AG20443 (cell line): ENCODE results near the gene DMD.
A peak's percentile ranks its signal among the peaks of the same experiment; 100 is the strongest.

Source experiments
- DNase-seq: peaks from one replicate; pipeline ENCODE4 v3.0.0; 2012; ENCODE audit warnings: low spot score, mixed read lengths

The DMD gene

DNA sequence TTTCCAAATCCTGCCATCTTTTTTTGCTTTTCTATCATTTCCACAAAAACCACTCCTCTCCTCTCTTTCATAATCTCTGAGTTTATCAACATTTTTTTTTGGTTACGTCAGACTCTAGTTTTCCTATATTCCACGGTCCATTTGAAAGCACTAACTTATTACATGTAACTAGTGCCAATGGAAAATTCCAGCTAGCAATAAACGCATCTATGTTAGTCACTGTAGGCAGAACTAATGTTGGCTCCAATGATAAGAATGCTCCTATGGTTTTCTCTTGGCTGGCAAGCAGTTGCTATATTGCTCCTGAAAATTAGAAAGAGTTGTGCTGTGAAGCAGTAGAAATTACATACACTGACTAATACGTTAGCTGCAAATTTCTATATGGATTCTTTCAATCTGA is 1504.9 kb downstream of the DMD start:
- DNase-seq = no peak

GRCh38 chrX:31705816-31706215 is 1505.5 kb downstream of the DMD start:
- no peak for DNase-seq

DNA sequence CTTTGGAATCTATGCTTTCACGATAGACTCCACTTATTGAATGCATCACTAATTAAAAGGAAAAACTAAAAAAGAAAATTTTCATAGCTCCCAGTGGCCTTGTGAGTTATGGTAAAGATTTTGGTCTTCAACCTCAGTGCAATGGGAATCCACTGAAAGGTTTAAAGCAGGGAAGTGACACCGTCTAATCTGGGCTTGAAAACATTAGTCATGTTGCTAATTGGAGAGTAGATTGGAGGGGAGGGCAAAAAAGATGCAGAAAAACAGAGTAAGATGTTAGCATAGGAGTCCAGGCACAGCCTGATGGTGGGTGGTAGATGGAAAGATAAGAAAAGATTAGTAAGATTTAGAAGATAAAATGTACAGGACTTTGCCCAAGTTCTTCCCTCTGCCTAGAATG is 1506.4 kb downstream of the DMD start:
- no peak for DNase-seq

DNA sequence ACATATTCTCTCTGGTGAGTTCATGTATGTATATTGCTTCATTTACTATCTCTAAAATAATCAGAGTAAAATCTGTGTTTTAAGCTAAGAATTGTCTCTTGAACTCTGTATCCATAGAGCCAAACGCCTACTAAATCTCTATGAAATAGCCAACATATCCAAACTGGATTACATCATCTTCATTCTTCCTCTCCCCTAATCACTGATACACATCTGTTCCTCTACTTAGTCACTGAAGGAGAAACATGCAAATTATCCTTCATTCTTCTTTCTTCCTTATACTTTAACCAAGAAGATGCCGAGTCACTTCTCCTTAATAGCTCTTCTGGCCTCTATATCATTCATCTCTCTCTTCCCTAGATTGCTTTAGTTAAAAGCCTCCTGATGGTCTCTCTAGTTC is 1509.1 kb downstream of the DMD start:
- DNase-seq = no peak

DNA sequence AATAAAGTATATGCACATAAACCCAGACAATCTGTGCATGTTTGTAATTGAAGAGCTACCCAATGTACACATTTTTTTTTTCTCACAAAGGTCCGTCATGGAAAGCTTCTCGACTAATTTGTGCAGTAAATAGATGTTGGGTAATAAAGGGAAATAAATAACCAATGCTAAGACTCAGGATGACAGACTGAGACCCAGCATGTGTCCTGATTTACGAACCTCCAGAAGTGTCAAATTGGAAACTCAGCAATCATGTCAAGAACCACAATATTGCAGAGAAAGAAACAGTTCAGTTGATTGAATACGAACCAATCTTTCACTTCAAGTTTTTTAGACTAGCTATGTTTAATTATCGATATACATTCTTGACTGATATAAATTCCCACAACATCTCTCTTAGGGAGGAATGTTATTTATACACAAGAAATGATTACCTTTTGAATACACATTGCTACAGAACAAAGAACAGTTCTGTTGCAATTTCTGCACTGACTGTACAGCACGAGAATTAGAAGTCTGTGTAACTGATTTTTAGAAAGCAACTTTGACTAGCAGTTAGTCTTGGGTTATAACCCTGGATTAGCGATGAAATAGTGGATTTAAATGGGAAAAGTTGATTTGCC is 1513.9 kb downstream of the DMD start:
- no peak for DNase-seq

- DNase-seq = no peak
Measured at GRCh38 chrX:31679861-31680260, 1531.5 kb downstream of the DMD start.

GRCh38 chrX:31670245-31670644 is 1541.1 kb downstream of the DMD start:
- no peak for DNase-seq

- DNase-seq = no peak
Measured at GRCh38 chrX:31665454-31665853, 1545.9 kb downstream of the DMD start.

DNA sequence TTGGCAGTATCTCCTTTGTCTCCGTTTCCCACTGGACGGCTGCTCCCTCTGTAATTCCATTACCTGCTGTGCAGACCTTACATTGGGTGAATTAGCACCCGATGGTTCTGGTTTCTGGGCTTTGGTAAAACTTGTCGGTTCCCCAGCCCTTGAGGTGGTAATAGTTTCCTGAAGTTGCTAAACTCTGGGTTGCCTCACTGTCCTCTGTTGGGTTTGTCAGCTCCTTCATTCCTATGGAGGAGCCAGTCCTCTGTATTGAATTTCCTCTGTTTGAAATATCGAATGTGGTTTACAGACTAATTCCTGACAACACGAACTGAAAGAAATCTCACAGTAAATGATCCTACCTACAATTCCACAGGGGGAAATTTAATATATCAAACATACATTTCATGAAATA is 1548.2 kb downstream of the DMD start:
- DNase-seq = no peak

DNA sequence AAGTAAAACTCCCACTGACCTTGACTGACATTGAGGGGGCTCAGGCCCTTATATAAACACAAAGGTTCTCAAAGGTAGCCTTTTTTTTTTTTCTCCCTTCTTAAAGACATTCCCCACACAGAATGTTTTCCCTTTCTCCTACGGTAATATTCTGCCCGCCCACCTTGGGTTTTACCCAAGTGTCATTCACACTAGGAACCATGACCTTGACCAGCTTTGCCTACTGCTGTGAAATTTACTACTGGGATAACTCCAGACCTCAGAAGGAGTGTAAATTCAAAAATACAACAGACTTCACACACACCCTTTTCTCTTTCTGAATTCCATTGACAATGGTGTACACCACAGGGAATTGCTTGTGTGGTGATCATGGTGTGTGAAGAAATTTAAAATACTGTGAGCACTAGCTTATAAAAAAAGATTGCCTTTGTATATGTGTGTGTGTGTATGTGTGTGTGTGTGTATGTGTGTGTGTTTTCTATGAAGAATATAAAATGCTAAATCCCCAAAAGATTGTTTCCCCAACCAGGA is 1550.0 kb downstream of the DMD start:
- DNase-seq = no peak

- peak; percentile 9 for DNase-seq
Measured at GRCh38 chrX:31658360-31658759, 1553.0 kb downstream of the DMD start.

DNA sequence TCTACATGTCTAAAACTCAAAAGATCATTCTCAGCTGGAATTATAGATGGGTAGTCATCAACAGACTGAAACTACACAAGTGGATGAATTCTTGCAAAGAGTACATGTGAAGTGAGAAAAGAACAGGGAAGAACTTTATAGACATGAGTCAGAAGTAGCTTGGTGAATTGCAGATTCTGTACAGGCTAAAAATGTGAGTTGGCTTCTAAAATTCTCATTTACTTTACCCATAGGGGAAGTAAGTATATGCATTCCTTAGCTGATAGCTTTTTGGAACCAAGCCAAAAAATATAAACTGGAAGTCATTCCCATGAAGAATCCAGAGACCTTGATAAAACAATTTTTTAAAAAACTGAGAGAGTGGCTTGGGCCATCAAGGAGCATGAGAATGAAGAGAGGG is 1555.3 kb downstream of the DMD start:
- no peak for DNase-seq

- no peak for DNase-seq
Measured at GRCh38 chrX:31653422-31653821, 1557.9 kb downstream of the DMD start.

GRCh38 chrX:31652650-31653049 is 1558.7 kb downstream of the DMD start:
- no peak for DNase-seq

- DNase-seq = no peak
Measured at GRCh38 chrX:31649201-31649600, 1562.1 kb downstream of the DMD start.

- DNase-seq = no peak
Measured at GRCh38 chrX:31633349-31633748, 1578.0 kb downstream of the DMD start.

- DNase-seq = no peak
Measured at GRCh38 chrX:31629195-31629594, 1582.2 kb downstream of the DMD start.

DNA sequence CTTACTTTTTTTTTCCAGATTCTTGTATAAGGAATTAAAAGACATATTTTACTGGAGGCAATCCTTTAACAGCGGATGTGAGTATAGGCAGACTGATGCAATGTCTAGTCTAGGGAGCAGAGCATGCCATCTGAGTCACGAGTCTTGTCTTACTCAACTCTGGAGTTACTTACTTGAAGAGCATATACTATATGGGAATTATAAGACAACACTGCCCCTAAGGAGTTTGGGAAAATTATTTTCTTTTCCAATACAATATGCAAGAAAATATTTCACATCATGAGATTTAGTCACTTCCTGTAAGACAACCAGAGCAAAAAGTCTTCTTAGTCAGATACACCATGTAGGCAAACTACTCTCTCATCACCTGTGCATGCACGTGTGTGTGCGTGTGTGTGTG is 1602.2 kb downstream of the DMD start:
- peak; percentile 20 for DNase-seq

- DNase-seq = no peak
Measured at GRCh38 chrX:31608638-31609037, 1602.7 kb downstream of the DMD start.

GRCh38 chrX:31606771-31607170 is 1604.6 kb downstream of the DMD start:
- no peak for DNase-seq

DNA sequence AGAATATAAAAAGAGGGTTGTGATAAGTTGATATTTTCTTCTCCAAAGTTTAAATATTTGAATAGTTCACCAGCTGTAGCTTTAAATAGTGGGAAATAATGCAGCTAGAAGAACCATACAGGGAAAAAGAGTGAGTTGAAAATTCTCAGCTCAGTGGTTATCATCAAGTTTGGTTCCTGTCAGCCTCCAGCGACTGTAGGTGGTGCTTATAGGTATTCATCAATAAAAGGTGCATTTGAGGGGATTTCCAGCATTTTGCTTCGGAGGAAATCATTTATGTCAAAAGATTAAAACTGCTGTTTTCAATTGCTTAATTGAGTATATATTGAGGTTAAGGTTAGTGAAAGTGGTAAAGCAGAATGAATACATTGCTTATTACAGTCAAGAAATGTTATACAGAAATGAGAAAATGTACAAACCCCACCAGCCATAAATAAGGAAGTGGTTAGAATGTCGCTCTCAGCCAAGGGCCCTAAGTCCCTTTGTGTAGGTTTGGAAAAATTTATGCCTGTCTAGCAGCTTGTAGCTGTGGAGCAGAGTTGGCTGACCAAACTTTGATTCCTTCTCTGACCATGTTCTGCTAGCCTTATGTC is 1606.6 kb downstream of the DMD start:
- DNase-seq = no peak

DNA sequence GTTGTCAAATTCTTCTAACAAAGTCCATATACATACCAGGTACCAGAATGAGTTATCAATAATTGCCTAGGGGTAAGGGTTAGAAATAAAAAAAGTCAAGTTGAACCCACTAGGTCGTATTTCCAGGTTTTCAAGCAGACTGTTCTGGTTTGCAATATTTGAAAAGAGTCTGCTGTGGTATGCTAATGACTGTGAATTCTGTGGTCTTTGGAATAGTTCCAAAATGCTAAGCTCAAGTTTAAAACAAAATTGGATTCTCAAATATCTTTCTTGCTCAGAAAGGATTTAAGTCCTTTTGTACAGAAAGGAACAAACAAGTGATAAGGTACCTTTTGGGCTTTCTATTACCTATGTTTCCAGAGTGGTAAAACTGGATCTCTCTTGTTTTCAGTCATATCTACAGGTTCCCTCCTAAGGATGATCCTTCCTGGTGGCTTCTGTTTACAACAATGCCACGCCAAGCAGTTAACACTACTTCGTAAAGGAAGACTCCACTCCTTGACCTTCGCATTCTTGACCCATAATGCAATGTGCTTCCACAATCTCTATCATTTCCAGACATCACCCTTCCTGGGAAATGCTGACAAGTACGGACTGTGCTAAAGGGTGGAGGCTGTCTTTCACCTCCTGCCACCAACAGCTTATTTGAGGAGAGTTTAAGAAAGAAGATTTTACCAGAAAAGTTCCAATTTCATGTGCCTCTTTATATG is 1607.8 kb downstream of the DMD start:
- DNase-seq = peak; percentile 7

DNA sequence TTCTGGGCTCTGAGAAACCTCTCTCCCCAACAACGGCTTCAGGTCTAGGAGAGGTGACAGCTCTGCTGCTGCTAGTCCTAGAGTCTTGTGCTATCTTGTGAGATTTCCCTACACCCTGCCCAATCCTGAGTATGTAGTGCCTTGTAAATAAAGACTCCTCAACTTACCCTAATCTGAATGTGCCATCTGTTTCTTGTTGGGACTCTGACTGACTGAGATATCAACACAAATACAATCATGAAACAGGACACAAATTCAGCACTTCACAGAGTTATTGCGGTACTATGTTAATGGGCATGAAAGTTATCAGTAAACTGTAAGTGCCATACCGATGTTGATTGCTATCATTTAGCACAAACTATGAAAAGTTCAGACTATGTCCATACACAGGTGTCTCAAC is 1610.5 kb downstream of the DMD start:
- no peak for DNase-seq
